Measurements from ENCODE around the gene ITGA2. TPM values are rescaled to one million over a fixed set of nuclear protein-coding genes. Genes with fewer than 3 reads are reported as not detected.

The ITGA2 gene
- total RNA-seq, 1 donor from 2014 or later, result 1.0 TPM

DNA sequence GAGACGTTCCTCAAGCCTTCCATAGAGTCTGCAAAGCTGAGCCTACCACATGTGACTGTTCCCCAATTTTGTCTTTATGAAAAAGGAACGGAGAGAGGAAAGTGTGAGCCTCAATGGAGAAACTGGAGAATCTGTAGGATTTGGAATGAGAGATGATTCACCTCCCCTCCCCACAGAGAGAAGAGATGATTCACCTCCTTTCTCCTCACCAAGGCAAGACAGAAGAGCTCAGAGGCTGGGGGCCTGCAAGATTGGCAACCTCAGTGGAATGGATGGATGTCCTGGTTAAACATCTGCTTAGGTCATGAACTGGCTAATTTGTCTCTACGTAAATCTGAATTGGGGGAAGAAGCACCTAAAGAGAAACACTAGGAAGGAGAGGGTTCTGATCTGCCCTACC lies 137.4 kb downstream of the ITGA2 start:
- no peak for DNase-seq (ENCODE audit: low spot score)
- no peaks in the 10 kb centered on the region for H3K9me3 Mint-ChIP-seq (ENCODE audit: low read depth)

DNA sequence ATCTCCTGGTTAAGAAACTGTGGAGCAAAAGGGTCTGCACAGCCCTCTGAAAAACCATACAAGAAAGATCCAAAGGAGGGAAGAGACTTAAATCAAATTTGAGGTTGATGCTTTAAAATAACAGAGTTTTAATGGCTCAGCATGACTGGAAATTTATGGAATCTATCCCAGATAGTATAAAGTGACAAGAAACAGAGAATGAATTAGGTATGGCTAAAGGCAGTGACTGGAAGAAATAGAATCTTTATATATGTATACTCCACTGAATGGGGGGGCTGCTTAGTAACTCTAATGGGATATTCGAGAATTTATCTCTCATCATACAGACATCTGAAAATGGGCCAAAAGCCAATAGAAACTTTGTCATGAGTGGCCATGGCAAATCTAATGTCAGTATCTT lies 138.0 kb downstream of the ITGA2 start:
- Mint-ChIP-seq H3K4me1 (ENCODE audit: low read depth) (peaks cover 15% of the 10 kb centered on the region), H3K27ac (ENCODE audit: unreplicated experiment) (no peak overlapping the region)
- TF ChIP-seq, protein P1, sequence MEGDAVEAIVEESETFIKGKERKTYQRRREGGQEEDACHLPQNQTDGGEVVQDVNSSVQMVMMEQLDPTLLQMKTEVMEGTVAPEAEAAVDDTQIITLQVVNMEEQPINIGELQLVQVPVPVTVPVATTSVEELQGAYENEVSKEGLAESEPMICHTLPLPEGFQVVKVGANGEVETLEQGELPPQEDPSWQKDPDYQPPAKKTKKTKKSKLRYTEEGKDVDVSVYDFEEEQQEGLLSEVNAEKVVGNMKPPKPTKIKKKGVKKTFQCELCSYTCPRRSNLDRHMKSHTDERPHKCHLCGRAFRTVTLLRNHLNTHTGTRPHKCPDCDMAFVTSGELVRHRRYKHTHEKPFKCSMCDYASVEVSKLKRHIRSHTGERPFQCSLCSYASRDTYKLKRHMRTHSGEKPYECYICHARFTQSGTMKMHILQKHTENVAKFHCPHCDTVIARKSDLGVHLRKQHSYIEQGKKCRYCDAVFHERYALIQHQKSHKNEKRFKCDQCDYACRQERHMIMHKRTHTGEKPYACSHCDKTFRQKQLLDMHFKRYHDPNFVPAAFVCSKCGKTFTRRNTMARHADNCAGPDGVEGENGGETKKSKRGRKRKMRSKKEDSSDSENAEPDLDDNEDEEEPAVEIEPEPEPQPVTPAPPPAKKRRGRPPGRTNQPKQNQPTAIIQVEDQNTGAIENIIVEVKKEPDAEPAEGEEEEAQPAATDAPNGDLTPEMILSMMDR (IDR thresholded peaks at IDR 0.05), result no peak

More for the DNA sequence above, 137.4 kb downstream of the ITGA2 start:
- Mint-ChIP-seq H3K36me3 (ENCODE audit: low read depth) (no peaks in the 10 kb centered on the region), H3K4me3 (ENCODE audit: unreplicated experiment) (no peak overlapping the region), H3K27me3 (ENCODE audit: low read depth) (no peaks in the 10 kb centered on the region), H3K4me1 (ENCODE audit: low read depth) (peaks cover 15% of the 10 kb centered on the region), H3K27ac (ENCODE audit: unreplicated experiment) (no peak overlapping the region)
- TF ChIP-seq, protein P1 (IDR thresholded peaks at IDR 0.05), result no peak

DNA sequence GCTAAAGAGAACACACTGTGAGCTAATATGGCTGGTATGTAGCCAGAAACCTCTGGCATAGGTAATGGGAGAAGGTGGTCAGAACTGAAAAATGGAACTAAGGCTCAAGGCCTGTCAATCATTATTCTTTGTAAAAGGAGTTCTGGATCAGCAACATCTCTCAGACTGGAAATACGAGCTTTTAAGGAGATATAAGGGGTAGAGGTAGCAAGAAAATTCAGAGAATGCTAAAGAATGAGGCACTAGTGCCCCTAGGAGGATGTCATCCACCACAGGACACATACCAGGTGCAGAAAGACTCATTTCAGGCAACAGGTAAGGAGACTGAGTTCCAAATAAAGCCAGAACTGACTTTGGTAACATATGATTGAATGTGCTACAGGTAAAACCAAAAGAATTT lies 139.3 kb downstream of the ITGA2 start:
- H3K4me3 Mint-ChIP-seq (ENCODE audit: unreplicated experiment), result no peak overlapping the region
- no peaks in the 10 kb centered on the region for H3K36me3 Mint-ChIP-seq (ENCODE audit: low read depth)
- H3K4me1 Mint-ChIP-seq (ENCODE audit: low read depth), result peaks cover 15% of the 10 kb centered on the region
- H3K27me3 Mint-ChIP-seq (ENCODE audit: low read depth), result no peaks in the 10 kb centered on the region
- DNase-seq (ENCODE audit: low spot score), result no peak
- H3K9me3 Mint-ChIP-seq (ENCODE audit: low read depth), result no peaks in the 10 kb centered on the region
- TF ChIP-seq, protein P1 (IDR thresholded peaks at IDR 0.05), result no peak
- H3K27ac Mint-ChIP-seq (ENCODE audit: unreplicated experiment), result no peak overlapping the region

More for the DNA sequence above, 138.0 kb downstream of the ITGA2 start:
- no peaks in the 10 kb centered on the region for H3K9me3 Mint-ChIP-seq (ENCODE audit: low read depth)
- no peak overlapping the region for H3K4me3 Mint-ChIP-seq (ENCODE audit: unreplicated experiment)
- H3K27me3 Mint-ChIP-seq (ENCODE audit: low read depth), result no peaks in the 10 kb centered on the region
- H3K36me3 Mint-ChIP-seq (ENCODE audit: low read depth), result no peaks in the 10 kb centered on the region
- DNase-seq (ENCODE audit: low spot score), result no peak

DNA sequence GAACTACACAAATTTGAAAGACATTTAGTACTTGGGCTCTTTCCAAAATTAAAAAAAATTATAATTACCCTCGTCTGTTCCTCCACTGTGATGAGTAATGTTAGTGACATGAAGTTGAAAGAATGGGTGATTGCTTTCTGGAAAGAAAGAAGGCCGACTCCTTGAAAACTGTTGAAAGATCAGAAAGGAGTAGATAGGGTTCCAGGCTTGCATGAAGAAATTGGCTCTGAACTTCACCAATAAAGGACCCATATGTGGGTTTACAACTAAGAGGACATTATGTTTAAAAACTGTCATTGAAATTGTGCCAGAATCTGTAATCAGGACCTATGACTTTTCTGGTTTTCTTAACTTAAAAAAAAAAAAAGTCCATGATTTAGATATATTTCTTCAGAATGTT lies 141.1 kb downstream of the ITGA2 start:
- peaks cover 19% of the 10 kb centered on the region for H3K4me1 Mint-ChIP-seq (ENCODE audit: low read depth)
- no peaks in the 10 kb centered on the region for H3K36me3 Mint-ChIP-seq (ENCODE audit: low read depth)
- H3K27me3 Mint-ChIP-seq (ENCODE audit: low read depth), result no peaks in the 10 kb centered on the region
- TF ChIP-seq, protein P1 (IDR thresholded peaks at IDR 0.05), result no peak
- no peak for DNase-seq (ENCODE audit: low spot score)
- H3K27ac Mint-ChIP-seq (ENCODE audit: unreplicated experiment), result no peak overlapping the region
- no peak overlapping the region for H3K4me3 Mint-ChIP-seq (ENCODE audit: unreplicated experiment)
- H3K9me3 Mint-ChIP-seq (ENCODE audit: low read depth), result no peaks in the 10 kb centered on the region

DNA sequence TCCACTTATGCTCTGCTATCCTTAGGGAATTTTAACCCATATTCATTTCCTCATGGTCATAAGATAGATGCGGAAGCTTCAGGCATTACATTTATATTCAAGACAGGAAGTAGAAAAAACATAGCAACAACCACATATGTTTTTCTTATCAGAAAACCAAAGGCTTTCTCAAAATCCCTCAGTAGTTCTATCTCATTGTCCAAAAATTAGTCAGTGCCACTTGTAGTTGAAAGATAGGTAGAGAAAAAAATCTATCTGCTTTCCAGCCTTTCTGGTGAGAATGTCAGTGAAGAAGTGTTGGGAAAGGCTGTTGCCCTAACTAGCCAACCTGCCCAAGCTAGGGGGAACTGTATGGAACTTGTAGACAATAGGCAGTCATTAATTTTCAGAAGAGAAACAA lies 143.9 kb downstream of the ITGA2 start:
- no peaks in the 10 kb centered on the region for H3K27me3 Mint-ChIP-seq (ENCODE audit: low read depth)
- H3K4me3 Mint-ChIP-seq (ENCODE audit: unreplicated experiment), result no peak overlapping the region
- no peak overlapping the region for H3K27ac Mint-ChIP-seq (ENCODE audit: unreplicated experiment)
- H3K9me3 Mint-ChIP-seq (ENCODE audit: low read depth), result no peaks in the 10 kb centered on the region
- peaks cover 16% of the 10 kb centered on the region for H3K4me1 Mint-ChIP-seq (ENCODE audit: low read depth)
- TF ChIP-seq, protein P1 (IDR thresholded peaks at IDR 0.05), result no peak
- no peak for DNase-seq (ENCODE audit: low spot score)
- H3K36me3 Mint-ChIP-seq (ENCODE audit: low read depth), result no peaks in the 10 kb centered on the region

Other genes starting within 250 kb of the ITGA2 start
- gene ITGA1, start 201.4 kb upstream of the ITGA2 start, total RNA-seq, result 228 to 346 TPM (median 340 TPM) in 3 replicates
- gene PELO, start 201.4 kb upstream of the ITGA2 start, total RNA-seq, result 133 to 154 TPM (median 134 TPM) in 3 replicates
- gene MOCS2, start 120.4 kb downstream of the ITGA2 start, total RNA-seq, result 33.1 to 41.6 TPM (median 34.1 TPM) in 3 replicates